CD4-positive, CD25-positive, alpha-beta regulatory T cell (primary cell): Measurements from ENCODE around the gene IL16. TPM values are rescaled to one million over a fixed set of nuclear protein-coding genes. Genes with fewer than 3 reads are reported as not detected.
A peak's percentile ranks its signal among the peaks of the same experiment; 100 is the strongest.

Source experiments
- ATAC-seq, 2 donors: fragments of 150-1000 bp; cut with Tn5 transposase; one replicate each; pipeline ENCODE4 v1.10.0; 2021; ENCODE audit warnings: low read depth in 2 of 2, moderate number of reproducible peaks in 2 of 2, moderate library complexity in 1 of 2
- DNase-seq, 3 donors: peaks; one replicate each; pipeline versions ENCODE4 v3.0.0 to v3.0.0-alpha.2; 2012 to 2022; ENCODE audit warnings: mixed read lengths in 1 of 3
- H3K27ac ChIP-seq: one replicate; pipeline ENCODE4 v1.7.0; 2013; ENCODE audit warnings: mild to moderate bottlenecking, low read length; ENCODE audit not compliant: insufficient read depth, poor library complexity, severe bottlenecking
- H3K27me3 ChIP-seq: one replicate; pipeline ENCODE4 v1.7.0; 2013; ENCODE audit warnings: low read length; ENCODE audit not compliant: control insufficient read depth, insufficient read depth
- H3K36me3 ChIP-seq: one replicate; pipeline ENCODE4 v1.7.0; 2013; ENCODE audit warnings: mild to moderate bottlenecking, low read length, moderate library complexity; ENCODE audit not compliant: control insufficient read depth, insufficient read depth
- H3K4me1 ChIP-seq: 2 replicates; pipeline ENCODE4 v1.7.0; 2013; ENCODE audit warnings: mild to moderate bottlenecking, low read length; ENCODE audit not compliant: insufficient read depth, control insufficient read depth, poor library complexity, severe bottlenecking
- H3K4me3 ChIP-seq: one replicate; pipeline ENCODE4 v1.7.0; 2013; ENCODE audit warnings: low read depth, mild to moderate bottlenecking, low read length, moderate library complexity
- H3K9me3 ChIP-seq, 2 experiments: 1 replicate in 1 of 2; 2 replicates in 1 of 2; pipeline ENCODE4 v1.7.0; 2013; ENCODE audit warnings: low read length in 2 of 2, mild to moderate bottlenecking in 1 of 2, moderate library complexity in 1 of 2; ENCODE audit not compliant: control insufficient read depth in 2 of 2
- H3K27ac Mint-ChIP-seq, 3 donors: one replicate each; pipeline ENCODE4 v1.8.0; 2020 to 2022; ENCODE audit warnings: mild to moderate bottlenecking in 3 of 3, mixed read lengths in 3 of 3, moderate library complexity in 2 of 3
- H3K27me3 Mint-ChIP-seq: one replicate; pipeline ENCODE4 v1.8.0; 2022; ENCODE audit warnings: mild to moderate bottlenecking, mixed read lengths
- H3K36me3 Mint-ChIP-seq: one replicate; pipeline ENCODE4 v1.8.0; 2020; ENCODE audit warnings: mixed read lengths
- H3K4me1 Mint-ChIP-seq, 4 donors: one replicate each; pipeline ENCODE4 v1.8.0; 2020 to 2022; ENCODE audit warnings: mixed read lengths in 4 of 4, mild to moderate bottlenecking in 1 of 4
- H3K4me3 Mint-ChIP-seq, 4 donors: one replicate each; pipeline ENCODE4 v1.8.0; 2020 to 2022; ENCODE audit warnings: mild to moderate bottlenecking in 4 of 4, mixed read lengths in 4 of 4, moderate library complexity in 3 of 4
- H3K9me3 Mint-ChIP-seq, 7 donors: one replicate each; pipeline ENCODE4 v1.8.0; 2020 to 2022; ENCODE audit warnings: mixed read lengths in 7 of 7, mild to moderate bottlenecking in 3 of 7, moderate library complexity in 2 of 7
- polyA plus RNA-seq, 4 donors: library from polyadenylated mRNA; unstranded; fragments of 300-500 nt; fragmentation: Illumina TruSeq; gene quantifications; one replicate each; pipeline ENCODE4 v1.2.3, GENCODE V29; 2021
- total RNA-seq: library from RNA; stranded (reverse); gene quantifications from one replicate; pipeline ENCODE4 v1.2.3, GENCODE V29; 2022

Gene IL16
- total and polyA plus RNA-seq, 5 donors from 2014 or later, result 141 to 317 (median 264) TPM

DNA sequence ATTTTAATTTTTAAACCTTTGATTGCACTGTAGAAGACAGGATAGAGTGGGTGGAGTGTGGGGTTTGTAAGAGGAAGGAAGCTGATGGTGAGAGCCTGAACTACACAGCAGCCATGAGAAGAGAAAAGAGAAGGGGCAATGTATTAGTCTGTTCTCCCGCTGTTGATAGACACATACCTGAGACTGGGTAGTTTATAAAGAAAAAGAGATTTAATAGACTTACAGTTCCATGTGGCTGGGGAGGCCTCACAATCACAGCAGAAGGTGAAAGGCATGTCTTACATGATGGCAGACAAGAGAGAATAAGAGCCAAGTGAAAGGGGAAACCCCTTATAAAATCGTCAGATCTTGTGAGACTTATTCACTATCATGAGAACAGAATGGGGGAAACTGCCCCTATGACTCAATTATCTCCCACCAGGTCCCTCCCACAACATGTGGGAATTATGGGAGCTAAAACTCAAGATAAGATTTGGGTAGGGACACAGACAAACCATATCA is 90.0 kb downstream of the IL16 start:
- H3K27ac ChIP-seq, result peak overlapping the region; percentile 88
- peak overlapping the region; percentile 69 for H3K4me3 ChIP-seq

GRCh38 chr15:81288040-81288439 is 91.4 kb downstream of the IL16 start:
- Histone ChIP-seq H3K9me3 (no peaks in the 10 kb centered on the region), H3K4me1 (peaks cover 85% of the 10 kb centered on the region), H3K4me3 (no peak overlapping the region), H3K27ac (peak overlapping the region; percentile 88), H3K27me3 (no peaks in the 10 kb centered on the region), H3K36me3 (no peaks in the 10 kb centered on the region)
- Mint-ChIP-seq H3K4me3 (peak overlapping the region in 3 of 4 donors; percentile 30 to 50 (median 50)), H3K4me1 (peaks cover 29 to 88% (median 72%) of the 10 kb centered on the region in 4 donors), H3K27ac (peak overlapping the region; percentile 94 to 100 (median 99)), H3K36me3 (no peaks in the 10 kb centered on the region), H3K27me3 (no peaks in the 10 kb centered on the region), H3K9me3 (peaks cover 0 to 2% (median 0%) of the 10 kb centered on the region in 7 donors)
- DNase-seq (no peak), ATAC-seq (no peak)

More for the DNA sequence above, 90.0 kb downstream of the IL16 start:
- DNase-seq (peak in 2 of 3 donors; percentile 64 to 76), ATAC-seq (peak; percentile 94 to 95)
- Mint-ChIP-seq H3K27ac (peak overlapping the region; percentile 97 to 100 (median 99)), H3K4me1 (peaks cover 25 to 81% (median 62%) of the 10 kb centered on the region in 4 donors), H3K27me3 (no peaks in the 10 kb centered on the region), H3K4me3 (peak overlapping the region; percentile 47 to 78 (median 64)), H3K9me3 (peaks cover 0 to 2% (median 0%) of the 10 kb centered on the region in 7 donors), H3K36me3 (no peaks in the 10 kb centered on the region)
- H3K36me3 ChIP-seq, result no peaks in the 10 kb centered on the region
- no peaks in the 10 kb centered on the region for H3K27me3 ChIP-seq
- peaks cover 71% of the 10 kb centered on the region for H3K4me1 ChIP-seq
- no peaks in the 10 kb centered on the region for H3K9me3 ChIP-seq

- Mint-ChIP-seq H3K9me3 (peaks cover 0 to 2% (median 0%) of the 10 kb centered on the region in 7 donors), H3K36me3 (no peaks in the 10 kb centered on the region), H3K4me3 (peak overlapping the region in 2 of 4 donors; percentile 19 to 50), H3K4me1 (peaks cover 30 to 94% (median 75%) of the 10 kb centered on the region in 4 donors), H3K27ac (peak overlapping the region; percentile 60 to 100 (median 99)), H3K27me3 (no peaks in the 10 kb centered on the region)
- ATAC-seq (no peak), DNase-seq (no peak)
- no peaks in the 10 kb centered on the region for H3K9me3 ChIP-seq
- no peak overlapping the region for H3K4me3 ChIP-seq
- peaks cover 90% of the 10 kb centered on the region for H3K4me1 ChIP-seq
- H3K27me3 ChIP-seq, result no peaks in the 10 kb centered on the region
- H3K27ac ChIP-seq, result peak overlapping the region; percentile 28
- no peaks in the 10 kb centered on the region for H3K36me3 ChIP-seq
Measured at GRCh38 chr15:81288616-81289015, 91.9 kb downstream of the IL16 start.

DNA sequence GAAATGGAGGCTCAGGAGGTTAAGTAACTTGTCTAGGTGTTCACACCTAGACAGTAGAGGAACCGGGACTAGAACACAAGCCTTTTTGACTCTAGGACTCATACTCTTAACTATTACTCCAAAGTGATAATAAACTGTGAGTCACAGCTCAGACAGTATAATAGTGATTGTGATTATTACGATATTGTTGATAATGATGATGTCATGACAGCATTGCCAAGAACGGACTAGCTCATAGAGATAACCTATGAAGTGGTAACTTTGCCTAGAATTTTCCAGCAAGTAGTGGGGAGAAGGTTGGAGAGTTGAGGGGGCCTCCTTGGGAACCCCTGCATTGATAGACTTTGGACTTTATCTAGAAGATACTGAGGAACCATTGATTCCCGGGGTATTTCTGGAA is 93.2 kb downstream of the IL16 start:
- Mint-ChIP-seq H3K4me1 (peaks cover 33 to 98% (median 81%) of the 10 kb centered on the region in 4 donors), H3K4me3 (peak overlapping the region in 2 of 4 donors; percentile 2 to 27), H3K36me3 (no peaks in the 10 kb centered on the region), H3K27ac (peak overlapping the region; percentile 87 to 100 (median 94)), H3K9me3 (peaks cover 0 to 2% (median 0%) of the 10 kb centered on the region in 7 donors), H3K27me3 (no peaks in the 10 kb centered on the region)
- H3K36me3 ChIP-seq, result no peaks in the 10 kb centered on the region
- no peaks in the 10 kb centered on the region for H3K9me3 ChIP-seq
- DNase-seq, result no peak
- H3K27me3 ChIP-seq, result no peaks in the 10 kb centered on the region
- H3K27ac ChIP-seq, result peak overlapping the region; percentile 94
- H3K4me1 ChIP-seq, result peaks cover 94% of the 10 kb centered on the region
- H3K4me3 ChIP-seq, result no peak overlapping the region
- no peak for ATAC-seq

GRCh38 chr15:81291916-81292522 is 95.3 kb downstream of the IL16 start:
- Mint-ChIP-seq H3K36me3 (peaks cover 3% of the 10 kb centered on the region), H3K4me1 (peaks cover 27 to 96% (median 75%) of the 10 kb centered on the region in 4 donors), H3K4me3 (peak overlapping the region; percentile 99 to 100 (median 100)), H3K27ac (peak overlapping the region; percentile 98 to 100 (median 100)), H3K9me3 (peaks cover 0 to 2% (median 0%) of the 10 kb centered on the region in 7 donors), H3K27me3 (no peaks in the 10 kb centered on the region)
- Histone ChIP-seq H3K27me3 (no peaks in the 10 kb centered on the region), H3K4me1 (peaks cover 91% of the 10 kb centered on the region), H3K9me3 (no peaks in the 10 kb centered on the region), H3K27ac (peak overlapping the region; percentile 94), H3K36me3 (no peaks in the 10 kb centered on the region), H3K4me3 (peak overlapping the region; percentile 97)
- ATAC-seq (no peak), DNase-seq (no peak)

- no peaks in the 10 kb centered on the region for H3K27me3 Mint-ChIP-seq
- H3K4me1 Mint-ChIP-seq, result peaks cover 26 to 90% (median 72%) of the 10 kb centered on the region in 4 donors
- peak overlapping the region; percentile 99 to 100 (median 100) for H3K4me3 Mint-ChIP-seq
- H3K36me3 Mint-ChIP-seq, result peaks cover 8% of the 10 kb centered on the region
- DNase-seq (peak; percentile 50 to 72 (median 53)), ATAC-seq (peak; percentile 19 to 39)
- Histone ChIP-seq H3K27ac (peak overlapping the region; percentile 94), H3K4me1 (peaks cover 86% of the 10 kb centered on the region), H3K9me3 (no peaks in the 10 kb centered on the region), H3K36me3 (no peaks in the 10 kb centered on the region), H3K27me3 (no peaks in the 10 kb centered on the region), H3K4me3 (peak overlapping the region; percentile 97)
- peak overlapping the region; percentile 98 to 100 (median 100) for H3K27ac Mint-ChIP-seq
- H3K9me3 Mint-ChIP-seq, result peaks cover 0 to 3% (median 0%) of the 10 kb centered on the region in 7 donors
Measured at GRCh38 chr15:81292523-81293001, 95.9 kb downstream of the IL16 start.

DNA sequence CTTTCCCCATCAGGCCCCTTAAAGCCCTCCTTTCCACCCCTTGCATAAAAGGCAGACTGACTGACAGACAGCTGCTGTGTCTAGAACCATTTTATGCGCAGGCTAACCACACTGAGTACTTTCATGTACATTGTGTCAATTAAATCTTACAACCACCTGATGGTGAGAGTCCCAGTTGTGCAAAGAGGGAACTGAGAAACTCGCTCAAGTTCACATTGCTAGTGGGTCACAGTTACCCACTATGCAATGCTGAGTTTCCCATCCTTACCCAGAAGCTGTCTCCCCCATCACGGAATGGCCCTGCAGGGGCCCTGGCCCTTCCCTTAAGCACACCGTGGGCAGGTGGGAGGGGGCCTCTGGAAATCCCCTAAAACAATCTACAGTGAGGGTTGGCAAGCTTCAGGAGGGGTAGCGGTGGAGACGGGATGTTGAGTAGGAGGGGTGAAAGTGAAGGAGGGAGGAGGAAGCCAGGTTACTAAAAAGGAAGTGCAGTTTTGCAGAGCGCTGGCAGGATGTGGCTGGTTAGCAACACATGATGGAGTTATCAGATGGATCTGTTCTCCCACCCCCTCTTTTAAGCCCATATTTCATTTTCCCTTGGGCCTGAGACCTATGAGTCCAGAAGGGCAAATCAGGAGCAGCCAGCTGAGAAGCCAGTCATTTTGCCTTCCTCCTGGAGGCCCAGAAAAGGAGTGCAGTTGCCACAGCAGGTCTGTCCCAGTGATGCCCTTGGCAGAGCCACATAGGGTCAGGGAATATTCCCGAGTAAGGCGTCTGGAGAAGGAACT is 97.2 kb downstream of the IL16 start:
- peak overlapping the region; percentile 99 to 100 (median 100) for H3K4me3 Mint-ChIP-seq
- H3K27me3 Mint-ChIP-seq, result no peaks in the 10 kb centered on the region
- H3K4me3 ChIP-seq, result peak overlapping the region; percentile 97
- H3K9me3 Mint-ChIP-seq, result peaks cover 0 to 3% (median 0%) of the 10 kb centered on the region in 7 donors
- DNase-seq (peak; percentile 66 to 95 (median 86)), ATAC-seq (peak; percentile 68)
- peak overlapping the region; percentile 94 for H3K27ac ChIP-seq
- peak overlapping the region; percentile 98 to 100 (median 100) for H3K27ac Mint-ChIP-seq
- no peaks in the 10 kb centered on the region for H3K27me3 ChIP-seq
- no peaks in the 10 kb centered on the region for H3K9me3 ChIP-seq
- peaks cover 2% of the 10 kb centered on the region for H3K36me3 ChIP-seq
- peaks cover 23 to 78% (median 64%) of the 10 kb centered on the region in 4 donors for H3K4me1 Mint-ChIP-seq
- H3K36me3 Mint-ChIP-seq, result peaks cover 21% of the 10 kb centered on the region
- H3K4me1 ChIP-seq, result peaks cover 76% of the 10 kb centered on the region
